Astrocyte (in vitro differentiated cells and primary cell): ENCODE results near the gene MS4A2.
"Not testable (repeated sequence)": the region's sequence is repeated elsewhere in the genome, so short reads cannot be mapped to it uniquely, and the experiment has no call there.

Source experiments
- CTCF ChIP-seq: IDR thresholded peaks from 2 replicates; pipeline ENCODE4 v1.5.1; 2011; ENCODE audit warnings: low read depth, mild to moderate bottlenecking, inconsistent platforms, low read length, moderate library complexity; ENCODE audit not compliant: insufficient read depth
- EZH2 ChIP-seq: IDR thresholded peaks from 2 replicates; pipeline ENCODE4 v1.6.1; 2012; ENCODE audit warnings: mild to moderate bottlenecking, low read length, inconsistent platforms; ENCODE audit not compliant: insufficient read depth

GRCh38 chr11:60071644-60072043 lies 16.8 kb upstream of the MS4A2 start:
- TF ChIP-seq CTCF, EZH2: not testable (repeated sequence)
